CD4-positive, alpha-beta T cell treated with Interleukin-4 for 4 hours (primary cell): ENCODE measurements around the gene ABCA2.

Source experiments
- DNase-seq: peaks from one replicate; pipeline ENCODE4 v3.0.0-alpha.2; 2020

The ABCA2 gene

GRCh38 chr9:136960212-136960937, 67.7 kb downstream of the ABCA2 start:
- DNase-seq: peak; percentile 45

- no peak for DNase-seq
These were observed 68.9 kb downstream of the ABCA2 start for GRCh38 chr9:136958898-136959850.

GRCh38 chr9:136958473-136958872, 69.6 kb downstream of the ABCA2 start:
- DNase-seq: no peak

- no peak for DNase-seq
These were observed 70.1 kb downstream of the ABCA2 start for GRCh38 chr9:136957901-136958300.

- DNase-seq: no peak
These were observed 70.6 kb downstream of the ABCA2 start for GRCh38 chr9:136957461-136957860.
